Adrenal gland (tissue), 12 donors: ENCODE measurements around the gene RPL13. TPM values are rescaled to one million over a fixed set of nuclear protein-coding genes. Genes with fewer than 3 reads are reported as not detected.
"Not testable (repeated sequence)": the region's sequence is repeated elsewhere in the genome, so short reads cannot be mapped to it uniquely, and the experiment has no call there.

Experiments used
- DNase-seq, 7 donors: peaks; one replicate each; pipeline ENCODE4 v3.0.0-alpha.2; 2019 to 2020
- H3K27ac ChIP-seq, 5 donors: fragments of 200-600 bp; sonication (generic) in 4 of 5; 1 replicate in 3 of 5; 2 replicates in 2 of 5; pipeline versions ENCODE4 v1.5.1 to v1.8.0; 2016 to 2020; ENCODE audit warnings: mild to moderate bottlenecking in 1 of 5
- H3K27me3 ChIP-seq: fragments of 200-600 bp; 2 replicates; pipeline ENCODE4 v1.8.0; 2021
- H3K36me3 ChIP-seq, 2 donors: fragments of 200-600 bp; replicated peaks in 1 of 2; 1 replicate in 1 of 2; 2 replicates in 1 of 2; pipeline versions ENCODE4 v1.5.1 to v1.8.0; 2018 to 2022
- H3K4me1 ChIP-seq, 2 donors: fragments of 200-600 bp; replicated peaks in 1 of 2; 1 replicate in 1 of 2; 2 replicates in 1 of 2; pipeline versions ENCODE4 v1.5.1 to v1.8.0; 2018 to 2021
- H3K4me3 ChIP-seq, 4 donors: fragments of 200-600 bp; sonication (generic) in 3 of 4; one replicate each; pipeline ENCODE4 v1.5.1; 2016 to 2018
- H3K9me3 ChIP-seq, 3 donors: fragments of 200-600 bp; sonication (generic) in 1 of 3; replicated peaks in 1 of 3; 1 replicate in 2 of 3; 2 replicates in 1 of 3; pipeline versions ENCODE4 v1.5.1 to v1.8.0; 2016 to 2021
- CTCF ChIP-seq, 6 experiments: fragments of 450-650 bp in 4 of 6; fragments of 200-600 bp in 2 of 6; sonication (generic) in 1 of 6; IDR thresholded peaks; 1 replicate in 5 of 6; 2 replicates in 1 of 6; pipeline versions ENCODE4 v1.5.1 to v1.8.0; 2016 to 2021; ENCODE audit warnings: antibody characterized with exemption in 6 of 6, mild to moderate bottlenecking in 2 of 6, moderate library complexity in 1 of 6
- POLR2A ChIP-seq, 2 donors: fragments of 450-650 bp; IDR thresholded peaks; one replicate each; pipeline ENCODE4 v1.6.1; 2017; ENCODE audit warnings: antibody characterized with exemption in 2 of 2, mild to moderate bottlenecking in 2 of 2, moderate library complexity in 1 of 2
- WGBS, 4 donors: extraction: QIAGEN DNeasy Blood & Tissue Kit in 2 of 4; methylation state at CpG; one replicate each; pipeline versions ENCODE4 v1.1.5 to v1.1.7; 2013 to 2017; 5-methylcytosine and 5-hydroxymethylcytosine counted together
- intact Hi-C, 2 donors: fragments of 100-400 bp; cut with DNase I; formaldehyde crosslinking; loops; one replicate each; pipeline versions ENCODE4 v1.14.1 to v1.15.0; 2022 to 2023
- polyA plus RNA-seq, 3 donors: library from polyadenylated mRNA; stranded (reverse); fragments of 200-250 nt in 2 of 3; fragments of 350-450 nt in 1 of 3; fragmentation: Illumina TruSeq in 1 of 3; extraction: RNeasy Lipid Tissue Mini Kit (QIAGEN cat#74804) in 1 of 3; gene quantifications; one replicate each; pipeline ENCODE4 v1.2.3, GENCODE V29; 2013 to 2014
- total RNA-seq, 9 donors: library from RNA; depleted of rRNA in 4 of 9; stranded (reverse); fragments of >200 nt in 4 of 9; fragments of 120-200 nt in 1 of 9; fragmentation: NEBNext Ultra II Directional in 1 of 9; extraction: Animal tissue kit (Norgen Biotek cat#: 25700) in 1 of 9; gene quantifications; one replicate each; pipeline versions ENCODE4 v1.1.0 to v1.2.4, GENCODE V29; 2013 to 2023
- donor health status: healthy with polysubstance abuse.
- donor health status: Bipolar disorder and iron deficiency.
- donor health status: DM: yes; HTN: yes; CAD: no.
- donor health status: DM: no; HTN: no; CAD: no.
- donor health status: DM: no; HTN: no; CAD: no.
- donor health status: DM: yes; HTN: yes; CAD: no.

Gene RPL13
- total and polyA plus RNA-seq, 12 donors, result 893 to 12,881 (median 3,471) TPM

GRCh38 chr16:89586853-89587252, 26.4 kb downstream of the RPL13 start:
- WGBS, 4 donors, result 48 to 62% (median 53%) methylated on average over 2 to 18 of the region's 25 CpGs
- no peak for TF ChIP-seq POLR2A (IDR thresholded peaks at IDR 0.05)
- no peak for TF ChIP-seq CTCF (IDR thresholded peaks at IDR 0.05)
- H3K4me3 ChIP-seq, result no peak overlapping the region
- no peaks in the 10 kb centered on the region for H3K4me1 ChIP-seq
- H3K27ac ChIP-seq, result no peak overlapping the region
- H3K36me3 ChIP-seq, result no peaks in the 10 kb centered on the region
- DNase-seq, result peak in 3 of 7 donors; percentile 42 to 63 (median 52)
- H3K9me3 ChIP-seq, result no peaks in the 10 kb centered on the region
- intact Hi-C loops, result no loop called here
- H3K27me3 ChIP-seq, result no peaks in the 10 kb centered on the region

GRCh38 chr16:89587676-89588075, 27.2 kb downstream of the RPL13 start:
- H3K27me3 ChIP-seq, H3K27ac ChIP-seq, DNase-seq, H3K9me3 ChIP-seq, H3K36me3 ChIP-seq, H3K4me1 ChIP-seq, H3K4me3 ChIP-seq, intact Hi-C loops: not testable (repeated sequence)
- WGBS, 4 donors, result 95 to 100% (median 97%) methylated on average over 1 to 26 of the region's 36 CpGs

GRCh38 chr16:89588413-89589109, 28.1 kb downstream of the RPL13 start:
- TF ChIP-seq POLR2A (IDR thresholded peaks at IDR 0.05) (no peak), CTCF (IDR thresholded peaks at IDR 0.05) (no peak)
- no peaks in the 10 kb centered on the region for H3K36me3 ChIP-seq
- no peaks in the 10 kb centered on the region for H3K4me1 ChIP-seq
- H3K27me3 ChIP-seq, result no peaks in the 10 kb centered on the region
- no peak for DNase-seq
- intact Hi-C loops, result no loop called here
- H3K4me3 ChIP-seq, result no peak overlapping the region
- H3K27ac ChIP-seq, result no peak overlapping the region
- no peaks in the 10 kb centered on the region for H3K9me3 ChIP-seq
- 89 to 96% (median 92%) methylated on average over 9 to 26 of the region's 26 CpGs for whole genome bisulfite sequencing, 4 donors

GRCh38 chr16:89589241-89589926, 28.9 kb downstream of the RPL13 start:
- Histone ChIP-seq H3K36me3 (no peaks in the 10 kb centered on the region), H3K4me3 (no peak overlapping the region), H3K4me1 (no peaks in the 10 kb centered on the region), H3K27ac (no peak overlapping the region), H3K9me3 (no peaks in the 10 kb centered on the region), H3K27me3 (no peaks in the 10 kb centered on the region)
- WGBS, 4 donors, result 88 to 96% (median 91%) methylated on average over 10 to 21 of the region's 21 CpGs
- no peak for DNase-seq
- no peak for TF ChIP-seq CTCF (IDR thresholded peaks at IDR 0.05)
- no peak for TF ChIP-seq POLR2A (IDR thresholded peaks at IDR 0.05)
- intact Hi-C loops, result no loop called here
